HG02759 (cell line): ENCODE data around the gene INPP5E.

Source experiments
- ATAC-seq: cut with Tn5 transposase; IDR thresholded peaks from one replicate; pipeline ENCODE4 v1.9.1; 2021; ENCODE audit warnings: mild to moderate bottlenecking, moderate library complexity; ENCODE audit not compliant: unreplicated experiment

Gene INPP5E

GRCh38 chr9:136391737-136392537 is 47.7 kb downstream of the INPP5E start:
- no peak for ATAC-seq

DNA sequence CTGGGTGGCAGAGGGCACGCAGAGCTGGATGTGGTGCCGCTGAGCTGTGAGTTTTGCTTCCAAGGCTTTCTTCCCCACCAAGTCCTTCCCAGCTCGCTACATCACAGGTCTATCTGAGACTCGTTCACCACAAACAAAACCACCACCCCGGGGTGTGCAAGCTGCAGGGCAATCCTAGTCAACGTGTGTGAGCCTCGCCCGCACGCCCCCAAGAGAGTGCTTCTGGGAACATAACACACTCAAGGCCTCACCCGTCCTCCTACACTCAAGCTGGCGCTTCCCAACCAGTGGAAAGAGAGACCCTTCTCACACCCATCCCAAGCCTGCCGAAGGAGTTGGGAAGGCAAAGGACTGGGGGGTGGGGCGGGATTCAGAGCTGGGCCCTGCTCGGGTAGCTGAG is 50.2 kb downstream of the INPP5E start:
- ATAC-seq = no peak

DNA sequence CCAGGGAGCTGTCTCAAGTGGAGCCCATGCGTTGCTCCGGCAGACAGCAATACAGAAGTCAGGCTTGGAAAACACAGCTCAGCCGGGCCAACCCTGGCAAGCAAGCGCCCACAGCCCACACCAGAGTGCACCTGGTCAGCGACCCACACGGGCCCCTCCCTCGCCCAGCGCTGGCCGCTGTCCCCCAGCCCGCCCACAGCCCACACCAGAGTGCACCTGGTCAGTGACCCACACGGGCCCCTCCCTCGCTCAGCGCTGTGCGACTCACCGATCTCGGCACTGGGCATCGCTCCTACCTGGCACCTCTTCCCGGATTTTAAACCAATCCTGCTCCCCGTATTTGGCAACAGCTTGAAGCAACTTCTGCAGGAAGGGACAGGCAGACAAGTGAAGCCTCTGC is 52.4 kb downstream of the INPP5E start:
- no peak for ATAC-seq

GRCh38 chr9:136386018-136386417 is 53.6 kb downstream of the INPP5E start:
- ATAC-seq = no peak

GRCh38 chr9:136385015-136385414 is 54.6 kb downstream of the INPP5E start:
- ATAC-seq = no peak

DNA sequence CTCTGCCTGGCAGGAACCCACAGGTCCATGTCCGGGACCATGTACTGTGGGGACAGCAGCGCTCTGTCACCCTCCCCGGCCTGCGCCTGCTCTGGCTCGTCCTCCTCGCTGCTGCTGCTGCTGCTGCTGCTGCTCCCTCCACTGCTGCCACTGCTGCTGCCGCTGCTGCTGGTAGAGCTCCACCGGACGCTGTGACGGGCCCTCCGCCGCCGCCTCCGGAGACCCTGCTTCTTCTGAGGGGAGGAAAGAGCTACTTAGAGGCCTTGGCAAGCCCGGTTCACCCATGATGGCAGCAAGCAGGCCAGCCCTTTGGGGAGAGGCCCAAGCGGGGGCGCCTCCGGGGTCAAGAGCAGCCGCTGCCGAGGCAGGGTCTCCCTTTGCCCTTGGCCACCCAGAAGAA is 56.2 kb downstream of the INPP5E start:
- ATAC-seq = no peak

DNA sequence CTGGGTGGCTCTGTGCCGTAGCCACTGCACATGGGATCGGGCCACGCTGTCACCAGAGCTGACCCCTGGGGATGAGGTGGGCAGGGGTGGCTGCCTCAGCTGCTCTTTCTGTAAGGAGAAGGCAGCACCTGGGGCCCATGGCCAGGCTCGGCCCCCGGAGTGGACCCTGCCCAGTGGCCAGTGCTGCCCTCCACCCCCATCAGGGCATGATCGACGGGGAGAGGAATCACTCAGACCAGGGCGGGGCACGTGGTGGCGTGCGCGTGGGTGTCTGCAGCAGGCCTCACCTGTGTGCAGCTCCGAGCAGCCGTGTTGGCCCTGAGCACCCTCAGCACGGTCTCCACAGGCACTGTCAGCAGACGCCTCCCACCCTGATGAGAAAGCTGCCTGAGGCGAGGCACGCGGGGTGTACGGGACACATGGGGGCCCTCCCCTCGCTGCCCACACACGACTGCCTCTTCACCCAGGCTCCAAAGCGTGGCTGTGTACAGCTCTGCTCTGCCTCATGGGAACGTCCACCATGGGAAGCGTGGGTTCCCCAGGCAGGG is 57.6 kb downstream of the INPP5E start:
- no peak for ATAC-seq

DNA sequence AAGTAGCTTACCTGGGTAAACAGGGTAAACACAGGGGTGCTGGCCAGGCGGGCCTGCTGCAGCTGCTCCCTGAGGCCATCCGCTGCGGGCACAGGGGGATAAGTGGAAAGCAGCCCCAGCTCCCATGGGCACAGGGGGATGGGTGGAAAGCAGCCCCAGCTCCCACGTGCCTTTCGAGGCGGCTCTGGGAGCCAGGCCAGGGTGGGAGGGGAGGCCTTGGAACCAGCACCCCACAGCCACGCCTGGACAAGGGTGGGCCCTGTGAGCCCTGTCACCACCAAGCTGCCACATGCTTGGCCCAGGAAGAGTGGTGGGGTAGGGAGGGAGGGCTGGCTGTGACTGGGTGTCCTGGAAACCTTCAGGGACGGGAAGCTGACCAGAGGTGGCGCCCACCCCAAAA is 58.3 kb downstream of the INPP5E start:
- no peak for ATAC-seq

- no peak for ATAC-seq
Observed at GRCh38 chr9:136380381-136380780, 59.3 kb downstream of the INPP5E start.

GRCh38 chr9:136379891-136380290 is 59.8 kb downstream of the INPP5E start:
- ATAC-seq = no peak

DNA sequence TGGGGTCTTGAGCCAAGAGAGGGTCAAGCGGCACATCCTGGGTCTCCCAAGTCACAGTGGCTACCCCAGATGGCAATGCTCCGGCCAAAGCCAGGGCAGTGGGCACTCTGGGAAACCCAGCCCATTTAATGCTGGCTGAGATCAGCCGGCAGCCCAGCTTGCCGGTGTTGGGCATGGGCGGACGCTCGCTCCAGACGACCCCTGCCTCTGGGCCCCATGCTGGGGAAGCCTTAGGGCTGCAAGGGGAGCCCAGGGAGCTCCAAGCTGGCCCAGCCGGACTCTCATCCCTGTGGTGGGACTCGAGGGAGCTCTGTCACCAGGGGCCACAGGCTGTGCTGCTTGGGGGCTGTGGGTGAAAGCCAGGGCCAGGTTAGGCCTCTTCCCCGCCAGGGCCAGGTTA is 60.2 kb downstream of the INPP5E start:
- no peak for ATAC-seq

DNA sequence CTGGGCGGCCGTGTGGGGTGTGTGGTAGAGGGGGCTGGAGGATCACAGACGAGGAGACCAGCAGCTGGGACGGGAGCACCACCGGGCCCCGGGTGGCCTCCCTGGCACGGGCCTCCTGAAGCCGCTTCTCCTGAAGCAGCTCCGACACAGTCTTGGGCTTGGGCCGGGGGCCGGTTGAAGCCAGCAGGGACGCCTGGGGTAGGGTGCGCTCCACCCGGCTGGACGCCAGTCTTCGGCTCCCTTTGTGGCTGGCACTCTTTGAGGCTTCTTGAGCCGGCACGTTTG is 60.7 kb downstream of the INPP5E start:
- ATAC-seq = no peak
